Activated CD4-positive, alpha-beta T cell treated with anti-CD3 and anti-CD28 coated beads, Interleukin-2, amount 10 ng/mL, durations not matched to agents 7 days and 5 days (primary cell): ENCODE measurements around the gene SBNO2. TPM values are rescaled to one million over a fixed set of nuclear protein-coding genes. Genes with fewer than 3 reads are reported as not detected.

ENCODE experiments used
- CTCF ChIA-PET: fragments of 350-600 bp; sonication (Branson Sonifier 250); formaldehyde crosslinking; loops from one replicate; lab custom pipeline; 2021; ENCODE audit warnings: antibody characterized with exemption; lab: Charles Lee
- POLR2A ChIA-PET: fragments of 350-600 bp; sonication (Branson Sonifier 250); formaldehyde crosslinking; loops from one replicate; lab custom pipeline; 2021; ENCODE audit warnings: antibody characterized with exemption; lab: Charles Lee
- DNase-seq: peaks from one replicate; pipeline ENCODE4 v3.0.0-alpha.2; 2020
- H3K27ac Mint-ChIP-seq: one replicate; pipeline ENCODE4 v1.8.0; 2021; ENCODE audit warnings: mild to moderate bottlenecking, moderate library complexity, mixed read lengths
- H3K27me3 Mint-ChIP-seq: one replicate; pipeline ENCODE4 v1.8.0; 2021; ENCODE audit warnings: mixed read lengths
- H3K36me3 Mint-ChIP-seq: one replicate; pipeline ENCODE4 v1.8.0; 2021; ENCODE audit warnings: low read depth, mixed read lengths
- H3K4me1 Mint-ChIP-seq: one replicate; pipeline ENCODE4 v1.8.0; 2021; ENCODE audit warnings: mixed read lengths
- H3K4me3 Mint-ChIP-seq: one replicate; pipeline ENCODE4 v1.8.0; 2021; ENCODE audit warnings: mild to moderate bottlenecking, moderate library complexity, mixed read lengths
- H3K9me3 Mint-ChIP-seq: one replicate; pipeline ENCODE4 v1.8.0; 2021; ENCODE audit warnings: mixed read lengths
- total RNA-seq, 2 experiments: library from RNA; stranded (reverse); gene quantifications; one replicate each; pipeline ENCODE4 v1.2.3, GENCODE V29; 2021

The SBNO2 gene
- total RNA-seq, 2 experiments from 2014 or later, result 84.7 to 91.7 TPM

GRCh38 chr19:1111641-1112267, 62.3 kb downstream of the SBNO2 start:
- Mint-ChIP-seq H3K27ac (no peak overlapping the region), H3K27me3 (no peaks in the 10 kb centered on the region), H3K9me3 (no peaks in the 10 kb centered on the region), H3K4me1 (peaks cover 5% of the 10 kb centered on the region), H3K36me3 (peaks cover 6% of the 10 kb centered on the region), H3K4me3 (no peak overlapping the region)
- no peak for DNase-seq
- POLR2A ChIA-PET, result no interaction called here
- CTCF ChIA-PET, result interaction anchor here (1.0 to 3.5 kb wide), 5 partner anchors 9 to 47 kb away, joined by 3 to 22 read pairs (median 7); partner anchors contain the start of gene GPX4

GRCh38 chr19:1110809-1111640, 63.0 kb downstream of the SBNO2 start:
- H3K4me1 Mint-ChIP-seq, result peaks cover 5% of the 10 kb centered on the region
- ChIA-PET CTCF (interaction anchor here (1.0 to 1.3 kb wide), 2 partner anchors 24 to 46 kb away, joined by 3 read pairs; no protein-coding TSS in a partner anchor), POLR2A (no interaction called here)
- peaks cover 6% of the 10 kb centered on the region for H3K36me3 Mint-ChIP-seq
- H3K4me3 Mint-ChIP-seq, result no peak overlapping the region
- H3K9me3 Mint-ChIP-seq, result no peaks in the 10 kb centered on the region
- H3K27me3 Mint-ChIP-seq, result no peaks in the 10 kb centered on the region
- DNase-seq, result no peak
- no peak overlapping the region for H3K27ac Mint-ChIP-seq

- Mint-ChIP-seq H3K4me3 (no peak overlapping the region), H3K36me3 (peaks cover 6% of the 10 kb centered on the region), H3K9me3 (no peaks in the 10 kb centered on the region), H3K4me1 (peaks cover 10% of the 10 kb centered on the region), H3K27ac (no peak overlapping the region), H3K27me3 (no peaks in the 10 kb centered on the region)
- ChIA-PET POLR2A (no interaction called here), CTCF (interaction anchor here (0.5 kb wide), 1 partner anchor 84 kb away, joined by 4 read pairs; no protein-coding TSS in a partner anchor)
- no peak for DNase-seq
These were observed 64.1 kb downstream of the SBNO2 start for GRCh38 chr19:1109697-1110671.

- ChIA-PET POLR2A (no interaction called here), CTCF (interaction anchor here (0.5 kb wide), 1 partner anchor 85 kb away, joined by 4 read pairs; no protein-coding TSS in a partner anchor)
- no peak for DNase-seq
- Mint-ChIP-seq H3K36me3 (peaks cover 2% of the 10 kb centered on the region), H3K27me3 (no peaks in the 10 kb centered on the region), H3K9me3 (no peaks in the 10 kb centered on the region), H3K27ac (no peak overlapping the region), H3K4me3 (no peak overlapping the region), H3K4me1 (peaks cover 10% of the 10 kb centered on the region)
These were observed 65.0 kb downstream of the SBNO2 start for GRCh38 chr19:1109032-1109551.

GRCh38 chr19:1108291-1109031, 65.6 kb downstream of the SBNO2 start:
- Mint-ChIP-seq H3K27me3 (no peaks in the 10 kb centered on the region), H3K27ac (no peak overlapping the region), H3K4me3 (no peak overlapping the region), H3K4me1 (peaks cover 10% of the 10 kb centered on the region), H3K36me3 (peaks cover 2% of the 10 kb centered on the region), H3K9me3 (no peaks in the 10 kb centered on the region)
- DNase-seq, result no peak
- ChIA-PET POLR2A (no interaction called here), CTCF (no interaction called here)

- Mint-ChIP-seq H3K27ac (no peak overlapping the region), H3K4me1 (peaks cover 15% of the 10 kb centered on the region), H3K9me3 (no peaks in the 10 kb centered on the region), H3K36me3 (peaks cover 2% of the 10 kb centered on the region), H3K4me3 (no peak overlapping the region), H3K27me3 (no peaks in the 10 kb centered on the region)
- ChIA-PET CTCF (no interaction called here), POLR2A (no interaction called here)
- no peak for DNase-seq
These were observed 66.3 kb downstream of the SBNO2 start for GRCh38 chr19:1107661-1108261.

GRCh38 chr19:1106841-1107660, 67.0 kb downstream of the SBNO2 start:
- POLR2A ChIA-PET, result no interaction called here
- H3K27ac Mint-ChIP-seq, result peak overlapping the region; percentile 3

GRCh38 chr19:1105873-1106840, 67.9 kb downstream of the SBNO2 start:
- ChIA-PET CTCF (interaction anchor here (0.5 to 1.2 kb wide), 4 partner anchors 8 to 71 kb away, joined by 3 read pairs; no protein-coding TSS in a partner anchor), POLR2A (no interaction called here)
- Mint-ChIP-seq H3K27ac (peak overlapping the region; percentile 62), H3K4me1 (peaks cover 29% of the 10 kb centered on the region), H3K27me3 (no peaks in the 10 kb centered on the region), H3K36me3 (peaks cover 2% of the 10 kb centered on the region), H3K4me3 (peak overlapping the region; percentile 61), H3K9me3 (no peaks in the 10 kb centered on the region)
- DNase-seq, result no peak

More at GRCh38 chr19:1106841-1107660, 67.0 kb downstream of the SBNO2 start:
- DNase-seq, result no peak
- Mint-ChIP-seq H3K36me3 (peaks cover 2% of the 10 kb centered on the region), H3K4me1 (peaks cover 20% of the 10 kb centered on the region), H3K27me3 (no peaks in the 10 kb centered on the region), H3K4me3 (peak overlapping the region; percentile 35), H3K9me3 (no peaks in the 10 kb centered on the region)
- CTCF ChIA-PET, result interaction anchor here (0.5 kb wide), 1 partner anchor 70 kb away, joined by 3 read pairs; no protein-coding TSS in a partner anchor

- CTCF ChIA-PET, result interaction anchor here (0.8 to 1.2 kb wide), 3 partner anchors 7 to 31 kb away, joined by 3 read pairs; no protein-coding TSS in a partner anchor
- Mint-ChIP-seq H3K4me1 (peaks cover 33% of the 10 kb centered on the region), H3K27ac (peak overlapping the region; percentile 62), H3K27me3 (no peaks in the 10 kb centered on the region), H3K36me3 (peaks cover 2% of the 10 kb centered on the region), H3K4me3 (peak overlapping the region; percentile 72), H3K9me3 (no peaks in the 10 kb centered on the region)
- DNase-seq, result no peak
- POLR2A ChIA-PET, result no interaction called here
These were observed 68.8 kb downstream of the SBNO2 start for GRCh38 chr19:1105008-1105872.
